ENCODE measurements around the gene EEFSEC. TPM values are rescaled to one million over a fixed set of nuclear protein-coding genes. Genes with fewer than 3 reads are reported as not detected.

The EEFSEC gene
- total RNA-seq, 1 experiment from 2014 or later, result 37.7 TPM

- no peaks in the 10 kb centered on the region for H3K27me3 Mint-ChIP-seq (ENCODE audit: unreplicated experiment)
- H3K4me1 Mint-ChIP-seq (ENCODE audit: low read depth, unreplicated experiment), result no peaks in the 10 kb centered on the region
- no TSS peak for BruUV-seq (replicated peaks)
- no peak for DNase-seq
- TF ChIP-seq CTCF (IDR thresholded peaks at IDR 0.05; ENCODE audit: unreplicated experiment), result no peak
- CTCF ChIA-PET, result no interaction called here
- intact Hi-C loops (cut with micrococcal nuclease; ENCODE audit: unreplicated experiment), result loop anchor here (5.0 to 10.0 kb wide), 3 partner anchors 152 to 409 kb away; no protein-coding TSS in a partner anchor
- no peak overlapping the region for H3K27ac Mint-ChIP-seq (ENCODE audit: unreplicated experiment)
- no peaks in the 10 kb centered on the region for H3K36me3 Mint-ChIP-seq (ENCODE audit: insufficient read depth, unreplicated experiment)
- no peak overlapping the region for H3K4me3 Mint-ChIP-seq (ENCODE audit: low read depth, unreplicated experiment)
- no peaks in the 10 kb centered on the region for H3K9me3 Mint-ChIP-seq (ENCODE audit: low read depth, unreplicated experiment)
Measured at GRCh38 chr3:128173200-128173599, 19.9 kb downstream of the EEFSEC start.

GRCh38 chr3:128173849-128174248 lies 20.6 kb downstream of the EEFSEC start:
- CTCF ChIA-PET, result no interaction called here
- Mint-ChIP-seq H3K27me3 (ENCODE audit: unreplicated experiment) (no peaks in the 10 kb centered on the region), H3K4me1 (ENCODE audit: low read depth, unreplicated experiment) (no peaks in the 10 kb centered on the region), H3K27ac (ENCODE audit: unreplicated experiment) (no peak overlapping the region), H3K9me3 (ENCODE audit: low read depth, unreplicated experiment) (no peaks in the 10 kb centered on the region), H3K4me3 (ENCODE audit: low read depth, unreplicated experiment) (no peak overlapping the region), H3K36me3 (ENCODE audit: insufficient read depth, unreplicated experiment) (no peaks in the 10 kb centered on the region)
- TF ChIP-seq CTCF (IDR thresholded peaks at IDR 0.05; ENCODE audit: unreplicated experiment), result no peak
- DNase-seq, result no peak
- no TSS peak for BruUV-seq (replicated peaks)
- intact Hi-C loops (cut with micrococcal nuclease; ENCODE audit: unreplicated experiment), result loop anchor here (5.0 to 10.0 kb wide), 3 partner anchors 151 to 408 kb away; no protein-coding TSS in a partner anchor

- H3K9me3 Mint-ChIP-seq (ENCODE audit: low read depth, unreplicated experiment), result no peaks in the 10 kb centered on the region
- H3K27me3 Mint-ChIP-seq (ENCODE audit: unreplicated experiment), result no peaks in the 10 kb centered on the region
- CTCF ChIA-PET, result interaction anchor here (0.5 kb wide), 1 partner anchor 32 kb away, joined by 3 read pairs; no protein-coding TSS in a partner anchor
- H3K36me3 Mint-ChIP-seq (ENCODE audit: insufficient read depth, unreplicated experiment), result no peaks in the 10 kb centered on the region
- H3K4me1 Mint-ChIP-seq (ENCODE audit: low read depth, unreplicated experiment), result no peaks in the 10 kb centered on the region
- TF ChIP-seq CTCF (IDR thresholded peaks at IDR 0.05; ENCODE audit: unreplicated experiment), result no peak
- H3K4me3 Mint-ChIP-seq (ENCODE audit: low read depth, unreplicated experiment), result no peak overlapping the region
- intact Hi-C loops (cut with micrococcal nuclease; ENCODE audit: unreplicated experiment), result loop anchor here (5.0 to 10.0 kb wide), 3 partner anchors 150 to 407 kb away; no protein-coding TSS in a partner anchor
- no peak for DNase-seq
- BruUV-seq (replicated peaks), result no TSS peak
- H3K27ac Mint-ChIP-seq (ENCODE audit: unreplicated experiment), result no peak overlapping the region
Measured at GRCh38 chr3:128174675-128175590, 21.7 kb downstream of the EEFSEC start.

GRCh38 chr3:128175768-128176167 lies 22.5 kb downstream of the EEFSEC start:
- Mint-ChIP-seq H3K4me3 (ENCODE audit: low read depth, unreplicated experiment) (no peak overlapping the region), H3K27ac (ENCODE audit: unreplicated experiment) (no peak overlapping the region), H3K36me3 (ENCODE audit: insufficient read depth, unreplicated experiment) (no peaks in the 10 kb centered on the region), H3K9me3 (ENCODE audit: low read depth, unreplicated experiment) (no peaks in the 10 kb centered on the region), H3K27me3 (ENCODE audit: unreplicated experiment) (no peaks in the 10 kb centered on the region), H3K4me1 (ENCODE audit: low read depth, unreplicated experiment) (no peaks in the 10 kb centered on the region)
- CTCF ChIA-PET, result interaction anchor here (0.5 to 1.2 kb wide), 2 partner anchors 10 to 33 kb away, joined by 3 read pairs; no protein-coding TSS in a partner anchor
- DNase-seq, result no peak
- TF ChIP-seq CTCF (IDR thresholded peaks at IDR 0.05; ENCODE audit: unreplicated experiment), result no peak
- no TSS peak for BruUV-seq (replicated peaks)
- intact Hi-C loops (cut with micrococcal nuclease; ENCODE audit: unreplicated experiment), result loop anchor here (10.0 kb wide), 1 partner anchor 149 kb away; no protein-coding TSS in a partner anchor

Measured in Calu3 (cell line).